Measurements from ENCODE around the gene DNAJB8.

The DNAJB8 gene

DNA sequence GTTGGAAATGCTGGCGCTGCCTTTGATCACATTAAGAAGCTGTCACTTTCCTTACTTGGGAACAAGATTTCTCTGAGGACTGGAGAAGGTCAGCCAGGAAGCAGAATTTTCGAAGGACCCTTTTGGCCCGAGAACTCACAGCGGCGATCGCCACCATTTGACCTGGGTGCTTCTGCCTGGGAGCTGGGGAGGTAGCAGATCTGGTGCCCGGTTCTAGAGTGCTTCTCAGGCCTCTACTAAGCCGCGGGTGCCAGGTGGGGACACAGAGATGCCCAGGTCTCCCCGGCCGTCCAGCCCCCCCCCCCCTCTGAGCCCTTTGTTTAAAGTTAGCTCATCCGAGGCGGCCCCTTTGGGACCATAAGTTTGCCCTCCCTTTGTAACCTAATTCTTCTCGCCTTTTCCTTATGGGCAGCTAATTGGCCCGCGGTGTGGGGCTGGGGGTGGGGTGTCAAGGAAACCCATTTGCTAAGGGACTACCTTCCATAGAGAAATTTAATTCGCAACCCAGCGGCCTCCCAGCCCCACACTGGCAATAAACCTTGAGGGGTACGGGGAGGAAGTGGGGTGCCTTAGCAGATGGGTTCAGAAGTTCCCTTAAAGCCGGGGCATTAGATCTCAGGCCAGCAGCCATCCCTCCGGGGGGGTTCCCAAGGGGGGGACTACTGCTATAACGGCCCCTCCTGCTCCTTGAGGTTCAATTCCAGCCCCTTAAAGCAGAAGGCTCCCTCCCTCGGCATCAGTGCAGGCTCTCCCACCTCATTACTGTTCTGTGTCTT lies 24.4 kb upstream of the DNAJB8 start:
- H3K4me3 ChIP-seq (replicated peaks; ENCODE audit: low read depth, low read length): peak overlapping the region; percentile 94

GRCh38 chr3:128490650-128490914 lies 23.9 kb upstream of the DNAJB8 start:
- TF ChIP-seq, protein P1, sequence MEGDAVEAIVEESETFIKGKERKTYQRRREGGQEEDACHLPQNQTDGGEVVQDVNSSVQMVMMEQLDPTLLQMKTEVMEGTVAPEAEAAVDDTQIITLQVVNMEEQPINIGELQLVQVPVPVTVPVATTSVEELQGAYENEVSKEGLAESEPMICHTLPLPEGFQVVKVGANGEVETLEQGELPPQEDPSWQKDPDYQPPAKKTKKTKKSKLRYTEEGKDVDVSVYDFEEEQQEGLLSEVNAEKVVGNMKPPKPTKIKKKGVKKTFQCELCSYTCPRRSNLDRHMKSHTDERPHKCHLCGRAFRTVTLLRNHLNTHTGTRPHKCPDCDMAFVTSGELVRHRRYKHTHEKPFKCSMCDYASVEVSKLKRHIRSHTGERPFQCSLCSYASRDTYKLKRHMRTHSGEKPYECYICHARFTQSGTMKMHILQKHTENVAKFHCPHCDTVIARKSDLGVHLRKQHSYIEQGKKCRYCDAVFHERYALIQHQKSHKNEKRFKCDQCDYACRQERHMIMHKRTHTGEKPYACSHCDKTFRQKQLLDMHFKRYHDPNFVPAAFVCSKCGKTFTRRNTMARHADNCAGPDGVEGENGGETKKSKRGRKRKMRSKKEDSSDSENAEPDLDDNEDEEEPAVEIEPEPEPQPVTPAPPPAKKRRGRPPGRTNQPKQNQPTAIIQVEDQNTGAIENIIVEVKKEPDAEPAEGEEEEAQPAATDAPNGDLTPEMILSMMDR (IDR thresholded peaks at IDR 0.05; ENCODE audit: low read depth, low read length, missing control alignments): no peak
- H3K4me3 ChIP-seq (replicated peaks; ENCODE audit: low read depth, low read length): peak overlapping the region; percentile 94
- no peak for DNase-seq (ENCODE audit: extremely low read depth, low read depth)

More for the DNA sequence above, 24.4 kb upstream of the DNAJB8 start:
- DNase-seq (ENCODE audit: extremely low read depth, low read depth): no peak
- TF ChIP-seq, protein P1 (IDR thresholded peaks at IDR 0.05; ENCODE audit: low read depth, low read length, missing control alignments): no peak

DNA sequence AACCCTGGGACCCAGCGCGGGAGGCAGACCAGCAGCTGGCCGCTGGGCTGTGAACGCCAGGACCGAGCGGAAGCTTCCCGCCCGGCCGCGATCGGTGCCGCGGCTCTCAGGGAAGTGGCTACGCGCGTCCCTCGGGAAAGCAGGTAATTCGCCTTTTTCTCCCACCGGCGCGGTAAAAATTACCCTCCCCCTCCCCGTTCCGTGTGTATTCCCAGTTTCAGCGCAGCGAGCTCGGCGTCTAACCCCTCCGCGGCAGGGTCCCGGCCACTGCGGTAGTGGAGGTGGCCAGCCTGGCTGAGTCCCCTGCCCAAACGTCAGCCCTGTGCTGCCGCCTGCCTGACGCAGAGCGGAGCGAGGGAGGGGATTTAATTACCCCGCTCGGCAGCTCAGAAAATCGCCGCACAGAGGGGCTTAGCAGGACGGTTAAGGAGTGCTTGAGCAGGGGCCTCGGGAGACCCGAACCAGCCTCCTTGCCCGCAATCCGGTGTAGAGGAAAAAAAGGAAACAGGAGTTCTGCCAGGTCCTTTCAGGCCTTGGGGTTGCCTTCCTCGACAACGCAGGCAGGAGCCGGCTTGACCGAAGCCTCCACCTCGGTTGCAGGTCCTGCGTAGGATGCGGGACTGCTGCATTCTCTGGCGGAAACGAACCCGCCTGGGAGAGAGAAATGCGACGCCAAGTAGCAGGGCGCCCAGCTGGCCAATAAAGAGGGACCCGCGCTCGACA lies 23.4 kb upstream of the DNAJB8 start:
- DNase-seq (ENCODE audit: extremely low read depth, low read depth): no peak
- TF ChIP-seq, protein P1 (IDR thresholded peaks at IDR 0.05; ENCODE audit: low read depth, low read length, missing control alignments): peak; percentile 4
- peak overlapping the region; percentile 94 for H3K4me3 ChIP-seq (replicated peaks; ENCODE audit: low read depth, low read length)

GRCh38 chr3:128489674-128489926 lies 22.9 kb upstream of the DNAJB8 start:
- no peak for DNase-seq (ENCODE audit: extremely low read depth, low read depth)
- peak overlapping the region; percentile 94 for H3K4me3 ChIP-seq (replicated peaks; ENCODE audit: low read depth, low read length)
- TF ChIP-seq, protein P1 (IDR thresholded peaks at IDR 0.05; ENCODE audit: low read depth, low read length, missing control alignments): no peak

GRCh38 chr3:128488991-128489673 lies 22.4 kb upstream of the DNAJB8 start:
- DNase-seq (ENCODE audit: extremely low read depth, low read depth): no peak
- H3K4me3 ChIP-seq (replicated peaks; ENCODE audit: low read depth, low read length): peak overlapping the region; percentile 94
- TF ChIP-seq, protein P1 (IDR thresholded peaks at IDR 0.05; ENCODE audit: low read depth, low read length, missing control alignments): no peak

- H3K4me3 ChIP-seq (replicated peaks; ENCODE audit: low read depth, low read length): peak overlapping the region; percentile 94
- TF ChIP-seq, protein P1 (IDR thresholded peaks at IDR 0.05; ENCODE audit: low read depth, low read length, missing control alignments): no peak
- no peak for DNase-seq (ENCODE audit: extremely low read depth, low read depth)
These were observed 21.9 kb upstream of the DNAJB8 start for GRCh38 chr3:128488636-128488990.

Measured in HFF-Myc (cell line).